NCI-H2029 treated with DMSO at 0.1 percent for 48 hours (cell line): ENCODE results near the gene NFASC.

ENCODE experiments used
- DNase-seq: peaks from one replicate; lab custom pipeline; 2025; lab: John Stamatoyannopoulos, UW

The NFASC gene

GRCh38 chr1:205062895-205063294 lies 192.2 kb downstream of the NFASC start:
- no peak for DNase-seq

DNA sequence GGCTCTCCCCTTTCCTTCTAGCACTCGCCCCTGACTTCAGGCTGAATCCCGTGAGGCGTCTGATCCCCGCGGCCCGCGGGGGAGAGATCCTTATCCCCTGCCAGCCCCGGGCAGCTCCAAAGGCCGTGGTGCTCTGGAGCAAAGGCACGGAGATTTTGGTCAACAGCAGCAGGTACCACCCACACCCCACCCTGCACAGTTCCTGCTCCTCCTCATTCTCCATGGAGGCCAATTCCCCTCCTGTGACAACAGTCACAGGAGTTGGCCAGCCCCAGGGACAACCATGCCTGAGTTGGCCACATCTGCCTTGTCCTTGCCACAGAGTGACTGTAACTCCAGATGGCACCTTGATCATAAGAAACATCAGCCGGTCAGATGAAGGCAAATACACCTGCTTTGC lies 193.6 kb downstream of the NFASC start:
- no peak for DNase-seq

DNA sequence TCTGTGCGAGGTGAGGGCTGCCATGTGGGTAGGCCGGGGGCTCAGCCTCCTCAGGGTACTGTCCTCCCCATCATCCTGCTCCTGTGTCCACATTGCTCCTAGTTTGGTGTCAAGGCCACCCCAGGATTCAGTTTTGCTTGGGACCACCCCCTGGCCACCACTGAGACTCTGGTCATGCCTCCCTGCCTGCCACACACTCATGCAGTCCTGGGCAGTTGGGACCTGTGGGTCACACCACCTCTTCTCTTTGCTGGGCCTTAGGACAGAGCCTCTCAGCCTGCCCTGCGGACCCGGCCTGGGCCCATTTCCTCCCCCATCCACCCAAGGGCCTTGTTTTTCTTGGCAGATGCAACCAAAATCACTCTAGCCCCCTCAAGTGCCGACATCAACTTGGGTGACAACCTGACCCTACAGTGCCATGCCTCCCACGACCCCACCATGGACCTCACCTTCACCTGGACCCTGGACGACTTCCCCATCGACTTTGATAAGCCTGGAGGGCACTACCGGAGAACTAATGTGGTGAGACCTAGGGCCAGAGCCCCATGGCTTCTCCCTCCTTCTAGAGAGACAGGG lies 194.2 kb downstream of the NFASC start:
- DNase-seq: no peak

- DNase-seq: no peak
Measured at GRCh38 chr1:205065666-205066065, 195.0 kb downstream of the NFASC start.

- DNase-seq: no peak
Measured at GRCh38 chr1:205066141-205066818, 195.6 kb downstream of the NFASC start.

DNA sequence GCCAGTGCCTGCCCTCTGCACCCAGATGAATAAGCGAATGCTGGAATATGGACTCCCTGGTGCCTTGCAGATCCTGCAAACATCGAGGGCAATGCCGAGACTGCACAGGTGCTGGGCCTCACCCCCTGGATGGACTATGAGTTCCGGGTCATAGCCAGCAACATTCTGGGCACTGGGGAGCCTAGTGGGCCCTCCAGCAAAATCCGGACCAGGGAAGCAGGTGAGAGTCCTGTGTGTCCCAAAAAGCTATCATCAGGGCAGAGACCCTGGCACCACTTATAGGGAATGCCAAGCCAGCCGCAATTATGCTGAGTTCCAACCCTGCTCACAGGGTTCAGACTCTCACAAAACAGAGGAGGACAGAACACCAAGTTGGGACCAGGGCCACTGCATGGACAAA lies 196.4 kb downstream of the NFASC start:
- DNase-seq: no peak

DNA sequence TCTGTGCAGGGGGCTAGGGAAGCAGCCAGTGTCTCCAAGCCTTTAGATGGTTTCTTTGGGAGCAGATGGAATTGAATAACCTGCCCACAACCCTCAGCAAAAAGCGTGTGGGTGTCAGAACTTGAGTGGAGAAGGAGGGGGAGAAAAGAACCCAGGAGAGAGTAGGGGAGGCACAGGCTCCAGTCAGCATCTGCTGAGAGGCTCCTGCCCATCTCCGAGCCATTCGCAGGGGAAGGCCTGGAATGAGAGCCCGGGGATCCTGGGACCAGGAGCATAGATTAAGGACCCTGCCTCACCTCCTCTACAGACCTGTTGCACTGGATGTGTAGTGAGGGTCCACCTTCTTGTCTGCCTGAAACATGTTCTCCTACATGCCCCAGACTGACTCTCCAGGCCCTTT lies 197.3 kb downstream of the NFASC start:
- DNase-seq: no peak

- DNase-seq: no peak
Measured at GRCh38 chr1:205068457-205069040, 197.9 kb downstream of the NFASC start.

- DNase-seq: no peak
Measured at GRCh38 chr1:205069371-205070125, 198.9 kb downstream of the NFASC start.

DNA sequence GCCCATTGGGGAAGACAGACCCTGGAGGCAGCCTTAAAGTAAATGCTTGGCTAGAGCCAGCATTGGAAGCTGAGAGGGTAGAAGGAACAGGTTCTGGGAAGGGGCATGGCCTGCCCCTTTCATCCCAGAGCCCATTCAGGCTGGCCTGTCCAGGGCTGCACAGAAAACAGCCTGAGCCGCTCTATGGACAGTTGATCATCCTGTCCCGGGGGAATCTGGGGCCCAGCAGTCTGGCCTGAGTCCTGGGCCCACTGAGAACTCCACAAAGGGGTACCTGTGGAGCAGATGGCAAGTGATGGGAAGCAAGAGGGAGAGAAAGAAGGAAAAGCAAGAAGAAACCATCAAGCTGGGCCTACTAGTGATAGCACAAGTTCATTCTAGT lies 200.4 kb downstream of the NFASC start:
- DNase-seq: no peak

DNA sequence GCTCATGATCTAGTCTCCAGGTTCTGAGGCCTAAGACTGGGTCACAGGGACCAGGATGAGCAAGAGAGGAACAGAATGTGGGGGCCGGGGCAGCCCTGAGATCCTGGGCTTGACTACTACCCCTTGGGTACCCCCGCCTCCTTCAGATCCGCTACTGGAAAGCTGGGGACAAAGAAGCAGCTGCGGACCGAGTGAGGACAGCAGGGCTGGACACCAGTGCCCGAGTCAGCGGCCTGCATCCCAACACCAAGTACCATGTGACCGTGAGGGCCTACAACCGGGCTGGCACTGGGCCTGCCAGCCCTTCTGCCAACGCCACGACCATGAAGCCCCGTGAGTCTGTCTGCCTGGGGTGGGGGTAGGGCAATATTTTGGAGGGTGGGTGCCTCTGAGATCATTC lies 201.1 kb downstream of the NFASC start:
- no peak for DNase-seq

DNA sequence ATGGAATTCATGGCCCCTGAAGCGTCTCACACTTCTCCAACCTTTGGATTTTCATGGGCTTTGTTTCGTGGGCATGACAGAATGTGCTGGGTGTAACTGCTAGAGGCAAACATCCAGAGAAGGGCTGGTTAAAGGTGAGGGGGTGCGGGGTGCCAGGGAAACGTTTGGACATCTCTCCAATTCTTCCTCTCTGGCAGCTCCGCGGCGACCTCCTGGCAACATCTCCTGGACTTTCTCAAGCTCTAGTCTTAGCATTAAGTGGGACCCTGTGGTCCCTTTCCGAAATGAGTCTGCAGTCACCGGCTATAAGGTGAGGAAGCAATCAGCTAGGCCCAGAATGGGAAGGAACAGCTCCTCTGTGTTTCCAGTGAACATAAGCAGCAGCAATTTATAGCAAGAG lies 201.6 kb downstream of the NFASC start:
- no peak for DNase-seq
